HEK293 (cell line): Measurements from ENCODE around the gene SLC12A2.

Source experiments
- BCL6B ChIP-seq: fragments of 450-650 bp; formaldehyde crosslinking; IDR thresholded peaks from 2 replicates; pipeline ENCODE4 v1.5.1; 2017; ENCODE audit warnings: missing biosample characterization, missing genetic modification characterization
- CTCF ChIP-seq: fragments of 450-650 bp; formaldehyde crosslinking; IDR thresholded peaks from 2 replicates; pipeline ENCODE4 v1.5.1; 2016; ENCODE audit warnings: missing biosample characterization, missing genetic modification characterization
- YY1 ChIP-seq: fragments of 450-650 bp; formaldehyde crosslinking; IDR thresholded peaks from 2 replicates; pipeline ENCODE4 v1.5.1; 2018; ENCODE audit warnings: missing biosample characterization, missing genetic modification characterization
- ZBTB8A ChIP-seq: fragments of 450-650 bp; formaldehyde crosslinking; IDR thresholded peaks from 2 replicates; pipeline ENCODE4 v1.5.1; 2016; ENCODE audit warnings: missing biosample characterization, missing genetic modification characterization
- ZNF148 ChIP-seq: fragments of 450-650 bp; formaldehyde crosslinking; IDR thresholded peaks from 2 replicates; pipeline ENCODE4 v1.5.0; 2017; ENCODE audit warnings: missing biosample characterization, missing genetic modification characterization, borderline replicate concordance
- ZNF16 ChIP-seq: fragments of 450-650 bp; formaldehyde crosslinking; IDR thresholded peaks from 2 replicates; pipeline ENCODE4 v1.5.1; 2016; ENCODE audit warnings: low read depth, missing biosample characterization, missing genetic modification characterization
- ZNF18 ChIP-seq: fragments of 450-650 bp; formaldehyde crosslinking; IDR thresholded peaks from 2 replicates; pipeline ENCODE4 v1.5.1; 2016; ENCODE audit warnings: missing biosample characterization, missing genetic modification characterization
- ZNF19 ChIP-seq: fragments of 450-650 bp; formaldehyde crosslinking; IDR thresholded peaks from 2 replicates; pipeline ENCODE4; 2016; ENCODE audit warnings: missing biosample characterization, missing genetic modification characterization, low read depth
- ZNF24 ChIP-seq: fragments of 450-650 bp; formaldehyde crosslinking; IDR thresholded peaks from 2 replicates; pipeline ENCODE4 v1.5.1; 2016; ENCODE audit warnings: missing biosample characterization, missing genetic modification characterization
- ZNF274 ChIP-seq, 2 experiments: fragments of 200-500 bp in 1 of 2; fragments of 450-650 bp in 1 of 2; sonication (Bioruptor generic) in 1 of 2; formaldehyde crosslinking in 1 of 2; IDR thresholded peaks; 2 replicates each; pipeline versions ENCODE4 v1.5.1 to v1.6.1; 2014 to 2016; ENCODE audit warnings: borderline replicate concordance in 1 of 2, inconsistent platforms in 1 of 2, low read length in 1 of 2, missing biosample characterization in 1 of 2, missing genetic modification characterization in 1 of 2
- ZNF280D ChIP-seq: fragments of 450-650 bp; formaldehyde crosslinking; IDR thresholded peaks from 2 replicates; pipeline ENCODE4 v1.5.1; 2016; ENCODE audit warnings: missing biosample characterization, missing genetic modification characterization
- ZNF747 ChIP-seq: fragments of 450-650 bp; formaldehyde crosslinking; IDR thresholded peaks from 2 replicates; pipeline ENCODE4 v1.5.1; 2016; ENCODE audit warnings: missing biosample characterization, missing genetic modification characterization

GRCh38 chr5:128228008-128228407 is 144.4 kb downstream of the SLC12A2 start:
- TF ChIP-seq CTCF (tag by site-specific recombination) = no peak
- no peak for TF ChIP-seq BCL6B (tag by site-specific recombination)
- TF ChIP-seq ZBTB8A = no peak
- no peak for TF ChIP-seq ZNF18 (tag by site-specific recombination)
- TF ChIP-seq ZNF16 (tag by site-specific recombination) = no peak
- TF ChIP-seq ZNF24 = no peak
- no peak for TF ChIP-seq ZNF274 (IDR thresholded peaks at IDR 0.05; ENCODE audit: low read length)
- no peak for TF ChIP-seq ZNF274 (tag by site-specific recombination; IDR thresholded peaks at IDR 0.05; ENCODE audit: borderline replicate concordance)
- no peak for TF ChIP-seq ZNF148 (tag by site-specific recombination)
- no peak for TF ChIP-seq ZNF747 (tag by site-specific recombination)
- TF ChIP-seq ZNF19 (tag by site-specific recombination) = no peak
- TF ChIP-seq YY1 (tag by site-specific recombination) = no peak
- no peak for TF ChIP-seq ZNF280D (tag by site-specific recombination)
